Measurements from ENCODE around the gene KRTAP4-9. TPM values are rescaled to one million over a fixed set of nuclear protein-coding genes. Genes with fewer than 3 reads are reported as not detected.
"Not testable (repeated sequence)": the region's sequence is repeated elsewhere in the genome, so short reads cannot be mapped to it uniquely, and the experiment has no call there.

KRTAP4-9 gene
- total RNA-seq, 1 donor from 2014 or later: not detected

DNA sequence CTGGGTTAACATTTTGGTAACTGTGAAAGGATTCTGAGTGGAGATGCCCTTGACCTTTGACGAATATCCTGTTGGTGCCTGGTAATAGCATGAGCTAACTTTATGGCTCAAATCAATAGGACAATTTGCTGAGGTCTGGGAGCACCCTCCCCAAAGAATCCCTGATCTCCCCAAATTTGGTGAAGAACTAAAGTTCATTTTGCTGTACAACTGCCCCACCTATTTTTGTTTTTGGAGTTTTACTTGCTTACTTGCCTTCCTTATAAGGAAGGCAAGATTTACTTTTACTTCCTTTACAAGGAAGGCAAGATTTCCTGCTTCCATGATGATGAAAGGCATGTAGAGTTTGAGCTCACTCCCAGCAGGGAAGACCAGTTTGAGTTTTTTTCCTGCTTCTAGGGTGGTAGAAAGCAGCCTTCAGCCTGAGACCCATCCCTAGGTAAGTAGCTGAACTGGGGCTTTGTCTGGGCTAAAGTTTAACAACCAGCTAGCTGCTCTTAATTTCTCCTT, 2.8 kb downstream of the KRTAP4-9 start:
- no peaks in the 10 kb centered on the region for H3K9me3 ChIP-seq
- H3K36me3 ChIP-seq: no peaks in the 10 kb centered on the region
- no peaks in the 10 kb centered on the region for H3K4me1 ChIP-seq
- no peaks in the 10 kb centered on the region for H3K27me3 ChIP-seq
- intact Hi-C loops (cut with DNase I): no loop called here
- no peak for DNase-seq
- no peak for ATAC-seq
- H3K27ac ChIP-seq: no peak overlapping the region
- H3K4me3 ChIP-seq: no peak overlapping the region
- TF ChIP-seq, protein P1, sequence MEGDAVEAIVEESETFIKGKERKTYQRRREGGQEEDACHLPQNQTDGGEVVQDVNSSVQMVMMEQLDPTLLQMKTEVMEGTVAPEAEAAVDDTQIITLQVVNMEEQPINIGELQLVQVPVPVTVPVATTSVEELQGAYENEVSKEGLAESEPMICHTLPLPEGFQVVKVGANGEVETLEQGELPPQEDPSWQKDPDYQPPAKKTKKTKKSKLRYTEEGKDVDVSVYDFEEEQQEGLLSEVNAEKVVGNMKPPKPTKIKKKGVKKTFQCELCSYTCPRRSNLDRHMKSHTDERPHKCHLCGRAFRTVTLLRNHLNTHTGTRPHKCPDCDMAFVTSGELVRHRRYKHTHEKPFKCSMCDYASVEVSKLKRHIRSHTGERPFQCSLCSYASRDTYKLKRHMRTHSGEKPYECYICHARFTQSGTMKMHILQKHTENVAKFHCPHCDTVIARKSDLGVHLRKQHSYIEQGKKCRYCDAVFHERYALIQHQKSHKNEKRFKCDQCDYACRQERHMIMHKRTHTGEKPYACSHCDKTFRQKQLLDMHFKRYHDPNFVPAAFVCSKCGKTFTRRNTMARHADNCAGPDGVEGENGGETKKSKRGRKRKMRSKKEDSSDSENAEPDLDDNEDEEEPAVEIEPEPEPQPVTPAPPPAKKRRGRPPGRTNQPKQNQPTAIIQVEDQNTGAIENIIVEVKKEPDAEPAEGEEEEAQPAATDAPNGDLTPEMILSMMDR (IDR thresholded peaks at IDR 0.05): no peak

GRCh38 chr17:41108728-41109386, 3.7 kb downstream of the KRTAP4-9 start:
- H3K4me3 ChIP-seq; ATAC-seq; H3K9me3 ChIP-seq; H3K27ac ChIP-seq; H3K36me3 ChIP-seq; H3K27me3 ChIP-seq; intact Hi-C loops (cut with DNase I); H3K4me1 ChIP-seq; DNase-seq: not testable (repeated sequence)

DNA sequence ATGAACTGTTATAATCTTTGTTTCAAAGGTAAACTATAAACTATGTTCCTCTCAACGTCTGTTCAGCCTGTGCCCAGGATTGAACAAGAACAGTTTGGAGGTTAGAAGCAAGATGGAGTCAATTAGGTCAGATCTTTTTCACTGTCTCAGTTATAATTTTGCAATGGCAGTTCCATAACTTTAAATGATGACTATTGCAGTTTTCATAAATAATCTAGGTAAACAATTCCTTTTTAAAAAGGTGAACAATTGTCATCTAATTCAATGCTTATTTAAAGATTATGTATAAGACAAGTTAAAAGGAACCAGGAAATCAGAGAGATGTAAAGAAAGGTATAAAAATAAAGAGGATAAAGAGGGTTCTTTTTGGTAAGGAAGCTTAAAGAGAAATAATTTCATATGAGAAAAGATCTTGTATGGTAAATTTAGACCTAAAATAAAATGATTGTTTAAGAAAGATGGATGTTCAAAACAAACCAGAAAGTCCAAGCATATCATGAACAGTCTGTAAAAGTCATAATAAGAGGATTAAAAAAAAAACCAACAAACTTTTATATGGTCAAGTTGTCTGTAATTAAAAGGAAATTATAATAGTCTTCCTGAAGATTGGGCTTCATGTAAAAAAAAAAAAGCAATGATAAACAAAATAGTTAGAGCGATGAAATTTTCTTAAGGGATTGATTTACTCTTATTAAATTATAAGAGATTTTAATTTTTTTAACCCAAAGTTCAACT, 6.1 kb downstream of the KRTAP4-9 start:
- no peak overlapping the region for H3K27ac ChIP-seq
- DNase-seq: no peak
- H3K4me3 ChIP-seq: no peak overlapping the region
- no peaks in the 10 kb centered on the region for H3K36me3 ChIP-seq
- TF ChIP-seq, protein P1 (IDR thresholded peaks at IDR 0.05): no peak
- H3K4me1 ChIP-seq: no peaks in the 10 kb centered on the region
- ATAC-seq: no peak
- no peaks in the 10 kb centered on the region for H3K9me3 ChIP-seq
- no peaks in the 10 kb centered on the region for H3K27me3 ChIP-seq
- intact Hi-C loops (cut with DNase I): no loop called here

- no peaks in the 10 kb centered on the region for H3K36me3 ChIP-seq
- TF ChIP-seq, protein P1 (IDR thresholded peaks at IDR 0.05): no peak
- DNase-seq (no peak), ATAC-seq (no peak)
- H3K27ac ChIP-seq: no peak overlapping the region
- intact Hi-C loops (cut with DNase I): no loop called here
- H3K4me1 ChIP-seq: no peaks in the 10 kb centered on the region
- no peaks in the 10 kb centered on the region for H3K9me3 ChIP-seq
- no peaks in the 10 kb centered on the region for H3K27me3 ChIP-seq
- H3K4me3 ChIP-seq: no peak overlapping the region
These were observed 11.1 kb downstream of the KRTAP4-9 start for GRCh38 chr17:41116297-41116696.

- H3K27ac ChIP-seq; intact Hi-C loops (cut with DNase I); H3K4me1 ChIP-seq; DNase-seq; H3K9me3 ChIP-seq; ATAC-seq; H3K27me3 ChIP-seq; H3K36me3 ChIP-seq; H3K4me3 ChIP-seq: not testable (repeated sequence)
These were observed 12.7 kb downstream of the KRTAP4-9 start, which contains the start of gene KRTAP4-11 for GRCh38 chr17:41117846-41118386. KRTAP4-11 (minus strand) TSS chr17:41118373; CDS start chr17:41118315, 58 bp downstream.

- Histone ChIP-seq H3K9me3 (no peaks in the 10 kb centered on the region), H3K36me3 (no peaks in the 10 kb centered on the region), H3K4me3 (no peak overlapping the region), H3K27me3 (no peaks in the 10 kb centered on the region), H3K27ac (no peak overlapping the region), H3K4me1 (no peaks in the 10 kb centered on the region)
- DNase-seq (no peak), ATAC-seq (no peak)
- intact Hi-C loops (cut with DNase I): no loop called here
- TF ChIP-seq, protein P1 (IDR thresholded peaks at IDR 0.05): no peak
These were observed 13.5 kb downstream of the KRTAP4-9 start for GRCh38 chr17:41118721-41119120.

- H3K4me3 ChIP-seq; H3K36me3 ChIP-seq; H3K27me3 ChIP-seq; intact Hi-C loops (cut with DNase I); ATAC-seq; H3K9me3 ChIP-seq; H3K27ac ChIP-seq; DNase-seq; H3K4me1 ChIP-seq: not testable (repeated sequence)
These were observed 14.8 kb downstream of the KRTAP4-9 start for GRCh38 chr17:41119696-41120690.
